GM12878 (cell line): Measurements from ENCODE around the gene POFUT2. TPM values are rescaled to one million over a fixed set of nuclear protein-coding genes. Genes with fewer than 3 reads are reported as not detected.

Source experiments
- ATAC-seq: fragments of 200-7000 bp; cut with Tn5 transposase; 3 replicates; pipeline ENCODE4 v1.9.1; 2020; ENCODE audit warnings: mild to moderate bottlenecking, moderate library complexity
- BruUV-seq: library from RNA; stranded (reverse); fragments of 400-500 nt; replicated peaks from 2 replicates; lab custom pipeline; 2021; lab: Mats Ljungman, UMichigan
- CTCF ChIA-PET: fragments of 300-600 bp; sonication (Branson Sonifier 250); formaldehyde crosslinking; extraction: SDS; loops from one replicate; lab custom pipeline; 2021; ENCODE audit warnings: inconsistent platforms; lab: Yijun Ruan, JAX
- POLR2A ChIA-PET: fragments of 350-600 bp; formaldehyde crosslinking; extraction: SDS; loops from one replicate; lab custom pipeline; 2021; ENCODE audit warnings: inconsistent platforms; lab: Charles Lee
- RAD21 ChIA-PET: fragments of 300-600 bp; sonication (Branson Sonifier 250); formaldehyde crosslinking; loops from one replicate; lab custom pipeline; 2023; ENCODE audit warnings: antibody characterized with exemption; ENCODE audit not compliant: unreplicated experiment; lab: Charles Lee
- SMC1A ChIA-PET: fragments of 300-600 bp; sonication (Branson Sonifier 250); formaldehyde crosslinking; loops from one replicate; lab custom pipeline; 2023; ENCODE audit not compliant: unreplicated experiment, uncharacterized antibody; lab: Charles Lee
- DNase-seq: peaks from one replicate; pipeline ENCODE4 v3.0.0-alpha.2; 2011; ENCODE audit warnings: low read depth, low spot score
- FAIRE-seq: peaks from 3 replicates; lab custom pipeline; 2011; peaks lifted over from hg19 to GRCh38; lab: Jason Lieb, UNC
- H2AFZ ChIP-seq: 2 replicates; pipeline ENCODE4 v1.6.0; 2011; ENCODE audit warnings: low read depth, low read length, control low read depth; ENCODE audit not compliant: control insufficient read depth
- H3K27ac ChIP-seq: 2 replicates; pipeline ENCODE4 v1.5.1; 2011; ENCODE audit warnings: control low read depth; ENCODE audit not compliant: control insufficient read depth, insufficient read depth
- H3K27me3 ChIP-seq, 2 experiments: replicated peaks in 1 of 2; 2 replicates each; pipeline versions ENCODE4 v1.6.0 to v1.6.1; 2011; ENCODE audit warnings: low read length in 1 of 2; ENCODE audit not compliant: control insufficient read depth in 2 of 2, insufficient read depth in 2 of 2
- H3K36me3 ChIP-seq, 2 experiments: 2 replicates each; pipeline ENCODE4 v1.5.1; 2011; ENCODE audit warnings: low read length in 1 of 2; ENCODE audit not compliant: control insufficient read depth in 2 of 2, insufficient read depth in 2 of 2
- H3K4me1 ChIP-seq: 2 replicates; pipeline ENCODE4 v1.6.1; 2011; ENCODE audit warnings: mild to moderate bottlenecking, low read length, moderate library complexity, mixed read lengths; ENCODE audit not compliant: control insufficient read depth, insufficient read depth
- H3K4me2 ChIP-seq: 2 replicates; pipeline ENCODE4 v1.6.0; 2011; ENCODE audit warnings: control low read depth; ENCODE audit not compliant: control insufficient read depth, insufficient read depth
- H3K4me3 ChIP-seq: fragments of 200-600 bp; sonication (generic); 2 replicates; pipeline ENCODE4 v1.5.1; 2016
- H3K79me2 ChIP-seq: 2 replicates; pipeline ENCODE4 v1.6.0; 2011; ENCODE audit warnings: low read length; ENCODE audit not compliant: control insufficient read depth, insufficient read depth
- H3K9ac ChIP-seq: 2 replicates; pipeline ENCODE4 v1.8.0; 2011; ENCODE audit warnings: low read length, control low read depth, mixed read lengths; ENCODE audit not compliant: control insufficient read depth, insufficient read depth
- H3K9me3 ChIP-seq: replicated peaks from 3 replicates; pipeline ENCODE4 v1.5.1; 2011; ENCODE audit warnings: mild to moderate bottlenecking, low read length; ENCODE audit not compliant: control insufficient read depth, insufficient read depth
- H4K20me1 ChIP-seq: 2 replicates; pipeline ENCODE4 v1.6.0; 2011; ENCODE audit not compliant: control insufficient read depth, insufficient read depth
- BACH1 ChIP-seq: fragments of 450-650 bp; IDR thresholded peaks from 2 replicates; pipeline ENCODE4 v1.6.1; 2017; ENCODE audit warnings: mild to moderate bottlenecking, borderline replicate concordance
- E2F4 ChIP-seq: IDR thresholded peaks from 2 replicates; pipeline ENCODE4 v1.6.1; 2012; ENCODE audit warnings: low read depth, low read length, improper control_type of control experiment
- ETV6 ChIP-seq, 2 experiments: fragments of 450-650 bp in 1 of 2; IDR thresholded peaks in 1 of 2; conservative IDR thresholded peaks in 1 of 2; 2 replicates each; pipeline ENCODE4 v1.6.1; 2014; ENCODE audit warnings: antibody characterized with exemption in 1 of 2, borderline replicate concordance in 1 of 2, low read depth in 1 of 2, mild to moderate bottlenecking in 1 of 2, moderate library complexity in 1 of 2
- GATAD2B ChIP-seq: fragments of 450-650 bp; conservative IDR thresholded peaks from 2 replicates; pipeline ENCODE4 v1.6.1; 2017; ENCODE audit warnings: low read depth, mild to moderate bottlenecking, moderate library complexity
- KLF5 ChIP-seq: fragments of 450-650 bp; IDR thresholded peaks from 2 replicates; pipeline ENCODE4 v1.6.1; 2014; ENCODE audit warnings: mild to moderate bottlenecking; ENCODE audit not compliant: partially characterized antibody
- MEF2B ChIP-seq: fragments of 450-650 bp; IDR thresholded peaks from 2 replicates; pipeline ENCODE4 v1.6.1; 2018; ENCODE audit warnings: mild to moderate bottlenecking, moderate library complexity; ENCODE audit not compliant: partially characterized antibody, poor library complexity, severe bottlenecking
- NBN ChIP-seq: fragments of 450-650 bp; IDR thresholded peaks from 2 replicates; pipeline ENCODE4 v1.6.1; 2016
- NFYA ChIP-seq: IDR thresholded peaks from 2 replicates; pipeline ENCODE4 v1.6.1; 2011; ENCODE audit warnings: low read depth, mild to moderate bottlenecking, low read length, improper control_type of control experiment, borderline replicate concordance
- POLR2AphosphoS5 ChIP-seq: IDR thresholded peaks from 2 replicates; pipeline ENCODE4 v1.6.1; 2011; ENCODE audit warnings: mild to moderate bottlenecking, low read length, inconsistent platforms
- TCF12 ChIP-seq: IDR thresholded peaks from 2 replicates; pipeline ENCODE4 v1.6.1; 2011; ENCODE audit warnings: low read depth, mild to moderate bottlenecking, low read length
- TCF3 ChIP-seq: IDR thresholded peaks from 2 replicates; pipeline ENCODE4 v1.6.1; 2012; ENCODE audit warnings: low read depth, mild to moderate bottlenecking, low read length, borderline replicate concordance; ENCODE audit not compliant: insufficient read depth
- ZBED1 ChIP-seq: IDR thresholded peaks from 2 replicates; pipeline ENCODE4 v1.6.1; 2016; ENCODE audit warnings: borderline replicate concordance
- ZNF274 ChIP-seq: IDR thresholded peaks from one replicate; pipeline ENCODE4 v1.8.0; 2011; ENCODE audit not compliant: insufficient read length, insufficient read depth
- ZNF592 ChIP-seq: fragments of 450-650 bp; IDR thresholded peaks from 2 replicates; pipeline ENCODE4 v1.6.1; 2017; ENCODE audit warnings: mild to moderate bottlenecking, moderate library complexity
- WGBS: methylation state at CpG from one replicate; pipeline ENCODE4 v1.1.6; 2016; ENCODE audit warnings: low lambda C conversion rate; ENCODE audit not compliant: insufficient replicate concordance, insufficient coverage; ENCODE audit errors: missing lambda C conversion rate; 5-methylcytosine and 5-hydroxymethylcytosine counted together
- in situ Hi-C: fragments of 300-500 bp; cut with MboI; formaldehyde crosslinking; loops from 9 replicates; pipeline ENCODE4 v1.14.3; 2018; ENCODE audit warnings: mixed read lengths
- intact Hi-C: fragments of 100-400 bp; cut with micrococcal nuclease; formaldehyde crosslinking; loops from one replicate; pipeline ENCODE4 v1.14.2; 2022; ENCODE audit not compliant: unreplicated experiment
- polyA plus RNA-seq, 11 experiments: library from polyadenylated mRNA; depleted of rRNA in 4 of 11; unstranded in 6 of 11; stranded (reverse) in 5 of 11; fragments of >200 nt; fragmentation: Nextera tagmentation in 4 of 11; fragmentation: Illumina TruSeq in 1 of 11; extraction: Ambion mirVana in 4 of 11; extraction: Trizol in 1 of 11; gene quantifications; 1 replicate in 1 of 11; 2 replicates in 10 of 11; pipeline versions ENCODE4 v1.2.1 to v1.2.3, GENCODE V29; 2011 to 2016; ENCODE audit warnings: inconsistent platforms in 2 of 11, missing spikeins in 2 of 11, low read depth in 1 of 11
- total RNA-seq, 4 experiments: library from RNA; depleted of rRNA in 3 of 4; stranded (reverse); fragments of >200 nt in 3 of 4; fragmentation: Illumina TruSeq in 1 of 4; extraction: Trizol in 1 of 4; gene quantifications; 2 replicates each; pipeline versions ENCODE4 v1.2.1 to v1.2.3, GENCODE V29; 2013 to 2021

POFUT2 gene
- total and polyA plus RNA-seq, 10 of the 15 experiments (the other 5 are each of a cell fraction or from before 2014, with no cell fraction given), result 1.2 to 15.1 (median 6.8) TPM

- H4K20me1 ChIP-seq, result no peaks in the 10 kb centered on the region
- no peak overlapping the region for H3K4me2 ChIP-seq
- H3K9ac ChIP-seq, result no peak overlapping the region
- H3K36me3 ChIP-seq, result no peaks in the 10 kb centered on the region
- ChIA-PET POLR2A (no interaction called here), RAD21 (no interaction called here), SMC1A (no interaction called here), CTCF (interaction anchor here (1.1 kb wide), 1 partner anchor 350 kb away, joined by 4 read pairs; no protein-coding TSS in a partner anchor)
- TF ChIP-seq NFYA (no peak), ZNF592 (no peak), NBN (no peak), BACH1 (no peak), KLF5 (no peak), ETV6 (conservative IDR thresholded peaks at IDR 0.05 in 1 of 2, IDR thresholded peaks at IDR 0.05 in 1 of 2; ENCODE audit: borderline replicate concordance in 1 of 2, low read depth in 1 of 2) (no peak), TCF12 (no peak), ZNF274 (no peak), ZBED1 (no peak), MEF2B (no peak), POLR2AphosphoS5 (no peak), E2F4 (no peak), TCF3 (no peak), GATAD2B (no peak)
- DNase-seq (no peak), FAIRE-seq (no peak), ATAC-seq (no peak)
- WGBS, result 68% methylated on average over 30 of the region's 34 CpGs
- in situ Hi-C loops (loop anchor here (10.0 kb wide), 1 partner anchor 515 kb away; no protein-coding TSS in a partner anchor), intact Hi-C loops (no loop called here)
- no peak overlapping the region for H2AFZ ChIP-seq
- no TSS peak for BruUV-seq
- H3K79me2 ChIP-seq, result no peaks in the 10 kb centered on the region
- no peaks in the 10 kb centered on the region; a peak in 1 of 4 replicates for H3K27me3 ChIP-seq
- H3K9me3 ChIP-seq, result no peaks in the 10 kb centered on the region
- no peak overlapping the region for H3K4me3 ChIP-seq
- no peaks in the 10 kb centered on the region for H3K4me1 ChIP-seq
- H3K27ac ChIP-seq, result no peak overlapping the region
Observed at GRCh38 chr21:45299864-45300785, 12.4 kb upstream of the POFUT2 start.
